ENCODE results near the gene CRYL1.

CRYL1 gene

DNA sequence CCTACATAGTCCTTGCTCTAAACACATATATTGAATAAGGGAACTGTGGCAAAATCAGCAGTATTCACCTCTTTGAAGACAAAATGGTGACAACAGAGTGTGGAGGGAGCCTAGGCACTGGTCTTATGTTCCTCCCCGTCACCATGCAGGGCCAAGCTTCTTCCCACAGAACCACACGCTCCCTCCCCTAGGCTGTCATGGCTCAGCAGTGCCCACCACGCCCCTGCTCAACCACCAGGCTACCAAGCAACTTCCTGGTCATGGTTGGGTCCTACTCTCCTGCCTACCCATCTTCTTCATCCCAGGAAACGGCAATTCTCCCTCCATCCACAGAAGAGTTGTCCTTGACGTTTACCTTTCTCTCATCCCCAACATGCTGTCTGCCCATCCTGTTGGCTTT lies 126.1 kb downstream of the CRYL1 start:
- no peak for TF ChIP-seq EZH2phosphoT487 (conservative IDR thresholded peaks at IDR 0.05; ENCODE audit: low read length)
- TF ChIP-seq, protein P1, sequence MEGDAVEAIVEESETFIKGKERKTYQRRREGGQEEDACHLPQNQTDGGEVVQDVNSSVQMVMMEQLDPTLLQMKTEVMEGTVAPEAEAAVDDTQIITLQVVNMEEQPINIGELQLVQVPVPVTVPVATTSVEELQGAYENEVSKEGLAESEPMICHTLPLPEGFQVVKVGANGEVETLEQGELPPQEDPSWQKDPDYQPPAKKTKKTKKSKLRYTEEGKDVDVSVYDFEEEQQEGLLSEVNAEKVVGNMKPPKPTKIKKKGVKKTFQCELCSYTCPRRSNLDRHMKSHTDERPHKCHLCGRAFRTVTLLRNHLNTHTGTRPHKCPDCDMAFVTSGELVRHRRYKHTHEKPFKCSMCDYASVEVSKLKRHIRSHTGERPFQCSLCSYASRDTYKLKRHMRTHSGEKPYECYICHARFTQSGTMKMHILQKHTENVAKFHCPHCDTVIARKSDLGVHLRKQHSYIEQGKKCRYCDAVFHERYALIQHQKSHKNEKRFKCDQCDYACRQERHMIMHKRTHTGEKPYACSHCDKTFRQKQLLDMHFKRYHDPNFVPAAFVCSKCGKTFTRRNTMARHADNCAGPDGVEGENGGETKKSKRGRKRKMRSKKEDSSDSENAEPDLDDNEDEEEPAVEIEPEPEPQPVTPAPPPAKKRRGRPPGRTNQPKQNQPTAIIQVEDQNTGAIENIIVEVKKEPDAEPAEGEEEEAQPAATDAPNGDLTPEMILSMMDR (IDR thresholded peaks at IDR 0.05; ENCODE audit: insufficient read depth, low read length, poor library complexity, severe bottlenecking), result no peak
- no peaks in the 10 kb centered on the region for H3K79me2 ChIP-seq (ENCODE audit: insufficient read depth, low read length)
- no peaks in the 10 kb centered on the region for H3K9me2 ChIP-seq (replicated peaks; ENCODE audit: insufficient read depth, low read length)
- H2AFZ ChIP-seq (ENCODE audit: low read depth, low read length, severe bottlenecking), result no peak overlapping the region
- H3K9ac ChIP-seq (ENCODE audit: low read length), result no peak overlapping the region
- no peak overlapping the region for H3K27ac ChIP-seq (ENCODE audit: low read depth, low read length)
- H4K20me1 ChIP-seq (ENCODE audit: low read depth, low read length), result no peaks in the 10 kb centered on the region
- H3K36me3 ChIP-seq (ENCODE audit: low read length), result no peaks in the 10 kb centered on the region
- H3K4me3 ChIP-seq (ENCODE audit: insufficient read depth, low read length, poor library complexity, severe bottlenecking), result no peak overlapping the region
- no peaks in the 10 kb centered on the region for H3K27me3 ChIP-seq (ENCODE audit: low read length)
- H3K4me2 ChIP-seq (ENCODE audit: low read depth, low read length, poor library complexity, severe bottlenecking), result no peak overlapping the region
- H3K9me3 ChIP-seq (ENCODE audit: insufficient read depth, low read length), result no peaks in the 10 kb centered on the region
- H3F3A ChIP-seq (ENCODE audit: insufficient read depth), result no peaks in the 10 kb centered on the region

DNA sequence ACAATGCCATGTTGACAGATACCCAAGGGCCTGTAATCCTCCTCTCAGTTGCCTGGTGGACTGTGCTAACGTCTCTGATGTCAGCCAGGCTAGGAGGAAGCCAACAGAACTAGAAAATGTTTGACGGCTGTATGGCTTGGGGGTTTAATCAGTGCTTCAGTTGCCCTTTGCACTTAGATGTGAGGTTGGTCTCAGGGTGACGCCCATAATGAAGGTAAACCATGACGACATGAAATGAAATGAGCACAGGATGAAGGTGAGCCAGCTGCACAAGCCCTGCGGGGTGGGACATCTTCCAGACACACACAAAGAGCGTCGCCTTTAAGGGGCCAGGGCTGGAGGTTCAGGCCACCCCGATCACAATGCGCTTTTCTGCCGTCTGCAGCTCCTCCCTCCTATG lies 127.2 kb downstream of the CRYL1 start:
- TF ChIP-seq, protein P1 (IDR thresholded peaks at IDR 0.05; ENCODE audit: insufficient read depth, low read length, poor library complexity, severe bottlenecking), result no peak
- TF ChIP-seq EZH2phosphoT487 (conservative IDR thresholded peaks at IDR 0.05; ENCODE audit: low read length), result no peak
- Histone ChIP-seq H3F3A (ENCODE audit: insufficient read depth) (no peaks in the 10 kb centered on the region), H3K27ac (ENCODE audit: low read depth, low read length) (no peak overlapping the region), H3K27me3 (ENCODE audit: low read length) (no peaks in the 10 kb centered on the region), H3K79me2 (ENCODE audit: insufficient read depth, low read length) (no peaks in the 10 kb centered on the region), H3K9me2 (replicated peaks; ENCODE audit: insufficient read depth, low read length) (no peaks in the 10 kb centered on the region), H2AFZ (ENCODE audit: low read depth, low read length, severe bottlenecking) (no peak overlapping the region), H3K9me3 (ENCODE audit: insufficient read depth, low read length) (no peaks in the 10 kb centered on the region; the same call in 1 of the 2 replicates), H4K20me1 (ENCODE audit: low read depth, low read length) (no peaks in the 10 kb centered on the region), H3K9ac (ENCODE audit: low read length) (no peak overlapping the region), H3K36me3 (ENCODE audit: low read length) (no peaks in the 10 kb centered on the region), H3K4me2 (ENCODE audit: low read depth, low read length, poor library complexity, severe bottlenecking) (no peak overlapping the region), H3K4me3 (ENCODE audit: insufficient read depth, low read length, poor library complexity, severe bottlenecking) (no peak overlapping the region)

DNA sequence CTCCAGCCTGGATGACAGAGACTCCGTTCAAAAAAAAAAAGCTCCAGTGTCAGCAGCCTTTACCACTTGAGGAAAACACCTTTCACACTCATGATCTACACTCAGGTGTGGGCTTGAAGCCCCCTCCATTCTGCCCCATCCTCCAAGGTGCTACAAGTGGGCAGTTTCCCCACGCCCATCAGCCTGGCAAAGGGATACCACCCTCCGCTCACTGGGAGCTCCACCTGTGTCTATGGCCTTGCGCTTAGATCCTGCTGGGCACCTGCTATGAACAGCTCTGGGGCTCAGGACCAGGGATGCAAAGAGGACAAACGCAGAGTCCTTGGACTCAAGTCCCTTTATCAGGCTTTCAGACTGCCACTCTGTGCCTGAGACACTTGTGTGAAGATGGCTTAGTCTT lies 127.8 kb downstream of the CRYL1 start:
- Histone ChIP-seq H3K36me3 (ENCODE audit: low read length) (no peaks in the 10 kb centered on the region), H3K79me2 (ENCODE audit: insufficient read depth, low read length) (no peaks in the 10 kb centered on the region), H3F3A (ENCODE audit: insufficient read depth) (no peaks in the 10 kb centered on the region), H3K27me3 (ENCODE audit: low read length) (no peaks in the 10 kb centered on the region), H3K9me3 (ENCODE audit: insufficient read depth, low read length) (peaks cover 4% of the 10 kb centered on the region; the same call in 1 of the 2 replicates), H3K9me2 (replicated peaks; ENCODE audit: insufficient read depth, low read length) (no peaks in the 10 kb centered on the region), H3K9ac (ENCODE audit: low read length) (no peak overlapping the region), H3K27ac (ENCODE audit: low read depth, low read length) (no peak overlapping the region), H3K4me3 (ENCODE audit: insufficient read depth, low read length, poor library complexity, severe bottlenecking) (no peak overlapping the region), H3K4me2 (ENCODE audit: low read depth, low read length, poor library complexity, severe bottlenecking) (no peak overlapping the region), H4K20me1 (ENCODE audit: low read depth, low read length) (no peaks in the 10 kb centered on the region), H2AFZ (ENCODE audit: low read depth, low read length, severe bottlenecking) (no peak overlapping the region)
- TF ChIP-seq, protein P1 (IDR thresholded peaks at IDR 0.05; ENCODE audit: insufficient read depth, low read length, poor library complexity, severe bottlenecking), result no peak
- TF ChIP-seq EZH2phosphoT487 (conservative IDR thresholded peaks at IDR 0.05; ENCODE audit: low read length), result no peak

All from SU-DHL-6 (cell line).